Type B pancreatic cell (in vitro differentiated cells): Measurements from ENCODE around the gene PLSCR3. TPM values are rescaled to one million over a fixed set of nuclear protein-coding genes. Genes with fewer than 3 reads are reported as not detected.

Source experiments
- DNase-seq: peaks from one replicate; pipeline ENCODE4 v3.0.0; 2021; ENCODE audit warnings: mixed read lengths; ENCODE audit not compliant: unreplicated experiment; ENCODE audit errors: extremely low spot score
- H3K27ac Mint-ChIP-seq: 2 replicates; pipeline ENCODE4 v1.8.0; 2021; ENCODE audit warnings: mild to moderate bottlenecking, mixed read lengths
- H3K27me3 Mint-ChIP-seq: 2 replicates; pipeline ENCODE4 v1.8.0; 2021; ENCODE audit warnings: mixed read lengths
- H3K36me3 Mint-ChIP-seq: 2 replicates; pipeline ENCODE4 v1.8.0; 2021; ENCODE audit warnings: mixed read lengths
- H3K4me1 Mint-ChIP-seq: one replicate; pipeline ENCODE4 v1.8.0; 2021; ENCODE audit warnings: mixed read lengths; ENCODE audit not compliant: unreplicated experiment
- H3K4me3 Mint-ChIP-seq: 2 replicates; pipeline ENCODE4 v1.8.0; 2021; ENCODE audit warnings: mild to moderate bottlenecking, mixed read lengths
- H3K9me3 Mint-ChIP-seq: 2 replicates; pipeline ENCODE4 v1.8.0; 2021; ENCODE audit warnings: mixed read lengths
- CTCF ChIP-seq: fragments of 200-600 bp; sonication (generic); conservative IDR thresholded peaks from 2 replicates; pipeline ENCODE4 v1.5.0; 2021; ENCODE audit warnings: antibody characterized with exemption, mild to moderate bottlenecking
- total RNA-seq: library from RNA; stranded (reverse); gene quantifications from 2 replicates; pipeline ENCODE4 v1.2.1, GENCODE V29; 2021; ENCODE audit warnings: low replicate concordance

The PLSCR3 gene
- total RNA-seq, 1 donor from 2014 or later: 39.8 TPM

DNA sequence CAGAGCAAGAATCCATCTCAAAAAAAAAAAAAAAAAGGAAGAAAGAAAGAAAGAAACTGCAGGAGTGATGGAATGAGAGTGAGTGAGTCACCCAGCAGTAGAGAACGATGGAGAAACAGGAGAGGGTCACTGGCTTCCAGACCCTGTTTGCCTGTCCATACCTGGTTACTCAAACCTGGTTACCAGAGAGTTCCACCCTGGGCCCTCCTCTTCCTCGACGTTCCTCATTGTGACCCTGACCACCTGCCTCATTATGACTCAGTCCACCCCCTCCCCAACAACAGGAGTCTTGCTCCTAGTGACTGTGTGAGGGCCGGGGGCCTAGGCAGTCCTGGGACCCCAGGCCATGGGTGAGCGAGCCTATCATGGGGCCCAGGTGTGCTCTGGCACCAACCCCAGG, 34.2 kb upstream of the PLSCR3 start, which contains the start of gene SPEM3:
Gene SPEM3, plus strand, starts transcription at position 301 of the 400 bp plus-strand sequence. Its CDS starts 46 bp downstream, at position 347.
- no peak within 1 kb of the TSS for H3K27ac Mint-ChIP-seq
- DNase-seq: no peak
- no peak for TF ChIP-seq CTCF
- no peak within 1 kb of the TSS for H3K4me3 Mint-ChIP-seq
- no peaks in the 10 kb centered on the region for H3K9me3 Mint-ChIP-seq
- H3K36me3 Mint-ChIP-seq: no peaks in the 10 kb centered on the region
- no peaks in the 10 kb centered on the region for H3K4me1 Mint-ChIP-seq
- no peaks in the 10 kb centered on the region for H3K27me3 Mint-ChIP-seq

GRCh38 chr17:7427549-7427948, 33.2 kb upstream of the PLSCR3 start:
- no peak for TF ChIP-seq CTCF
- Mint-ChIP-seq H3K9me3 (no peaks in the 10 kb centered on the region), H3K4me1 (no peaks in the 10 kb centered on the region), H3K27me3 (no peaks in the 10 kb centered on the region), H3K36me3 (no peaks in the 10 kb centered on the region), H3K4me3 (no peak overlapping the region), H3K27ac (no peak overlapping the region)
- no peak for DNase-seq

DNA sequence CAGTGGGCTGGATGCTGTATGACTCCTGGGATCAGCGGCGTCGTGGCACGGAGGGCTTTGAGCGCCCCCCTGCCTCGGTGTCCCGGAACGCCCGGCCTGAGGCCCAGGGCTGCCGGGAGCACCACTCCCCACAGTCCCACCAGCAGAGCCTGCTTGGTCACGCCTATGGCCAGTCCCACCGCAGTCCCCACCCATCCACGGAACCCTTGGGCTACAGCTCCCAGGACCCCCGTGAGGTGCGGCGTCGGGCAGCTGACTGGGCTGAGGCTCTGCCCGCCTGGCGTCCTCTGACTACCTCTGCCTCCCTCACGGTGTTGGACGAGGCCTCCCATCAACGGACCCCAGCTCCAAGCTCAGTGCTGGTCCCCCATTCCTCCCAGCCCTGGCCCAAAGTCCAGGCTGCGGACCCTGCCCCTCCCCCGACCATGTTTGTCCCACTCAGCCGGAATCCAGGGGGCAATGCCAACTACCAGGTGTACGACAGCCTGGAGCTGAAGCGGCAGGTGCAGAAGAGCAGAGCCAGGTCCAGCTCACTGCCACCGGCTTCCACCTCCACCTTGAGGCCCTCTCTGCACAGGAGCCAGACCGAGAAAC, 32.7 kb upstream of the PLSCR3 start:
- no peak overlapping the region for H3K27ac Mint-ChIP-seq
- no peak overlapping the region for H3K4me3 Mint-ChIP-seq
- H3K36me3 Mint-ChIP-seq: no peaks in the 10 kb centered on the region
- no peaks in the 10 kb centered on the region for H3K4me1 Mint-ChIP-seq
- no peak for DNase-seq
- H3K27me3 Mint-ChIP-seq: no peaks in the 10 kb centered on the region
- H3K9me3 Mint-ChIP-seq: no peaks in the 10 kb centered on the region
- TF ChIP-seq CTCF: no peak

DNA sequence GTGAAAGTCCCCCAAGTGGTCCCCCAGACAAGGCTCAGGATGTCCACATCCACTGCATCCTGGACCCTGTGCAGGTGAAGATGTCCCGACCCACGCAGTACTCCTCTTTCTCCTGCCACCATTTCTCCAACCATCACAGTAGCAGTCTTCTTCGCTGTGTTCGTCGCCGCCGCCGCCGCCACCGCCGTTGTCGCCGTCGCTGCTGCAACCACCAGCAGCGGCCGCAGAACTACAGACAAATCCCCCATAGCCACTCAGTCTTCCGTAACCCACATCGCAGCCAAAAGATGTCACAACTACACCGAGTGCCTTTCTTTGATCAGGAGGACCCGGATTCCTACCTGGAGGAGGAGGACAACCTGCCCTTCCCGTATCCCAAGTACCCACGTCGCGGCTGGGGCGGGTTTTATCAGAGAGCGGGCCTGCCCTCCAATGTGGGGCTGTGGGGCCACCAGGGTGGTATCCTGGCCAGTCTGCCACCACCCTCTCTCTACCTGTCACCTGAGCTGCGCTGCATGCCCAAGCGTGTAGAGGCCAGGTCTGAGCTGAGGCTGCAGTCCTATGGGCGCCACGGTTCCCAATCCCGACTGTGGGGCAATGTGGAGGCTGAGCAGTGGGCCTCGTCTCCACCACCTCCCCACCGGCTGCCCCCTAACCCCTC, 32.0 kb upstream of the PLSCR3 start:
- Mint-ChIP-seq H3K27me3 (no peaks in the 10 kb centered on the region), H3K4me1 (no peaks in the 10 kb centered on the region), H3K27ac (no peak overlapping the region), H3K9me3 (no peaks in the 10 kb centered on the region), H3K4me3 (no peak overlapping the region), H3K36me3 (no peaks in the 10 kb centered on the region)
- no peak for TF ChIP-seq CTCF
- DNase-seq: no peak

GRCh38 chr17:7425756-7426155, 31.4 kb upstream of the PLSCR3 start:
- H3K27me3 Mint-ChIP-seq: no peaks in the 10 kb centered on the region
- TF ChIP-seq CTCF: no peak
- H3K27ac Mint-ChIP-seq: no peak overlapping the region
- no peak for DNase-seq
- H3K4me1 Mint-ChIP-seq: no peaks in the 10 kb centered on the region
- no peak overlapping the region for H3K4me3 Mint-ChIP-seq
- no peaks in the 10 kb centered on the region for H3K36me3 Mint-ChIP-seq
- no peaks in the 10 kb centered on the region for H3K9me3 Mint-ChIP-seq
